ENCODE data around the gene CERS6.

- TF ChIP-seq POLR2A (IDR thresholded peaks at IDR 0.05) (no peak), CTCF (IDR thresholded peaks at IDR 0.05) (no peak)
Observed at GRCh38 chr2:168449419-168449818, 6.7 kb upstream of the CERS6 start.
